Prostate gland (tissue), 2 donors: ENCODE measurements around the gene RBM15B.

Experiments used
- CTCF ChIP-seq, 4 experiments: fragments of 200-600 bp in 2 of 4; fragments of 450-650 bp in 2 of 4; sonication (generic) in 2 of 4; IDR thresholded peaks; 1 replicate in 3 of 4; 2 replicates in 1 of 4; pipeline ENCODE4 v1.5.1; 2016 to 2019; ENCODE audit warnings: antibody characterized with exemption in 4 of 4, mild to moderate bottlenecking in 2 of 4, moderate library complexity in 2 of 4
- POLR2A ChIP-seq: fragments of 450-650 bp; IDR thresholded peaks from one replicate; pipeline ENCODE4 v1.6.1; 2016; ENCODE audit warnings: antibody characterized with exemption, mild to moderate bottlenecking
- POLR2AphosphoS5 ChIP-seq: sonication (generic); formaldehyde crosslinking; IDR thresholded peaks from one replicate; pipeline ENCODE4 v1.6.1; 2017; ENCODE audit warnings: antibody characterized with exemption

DNA sequence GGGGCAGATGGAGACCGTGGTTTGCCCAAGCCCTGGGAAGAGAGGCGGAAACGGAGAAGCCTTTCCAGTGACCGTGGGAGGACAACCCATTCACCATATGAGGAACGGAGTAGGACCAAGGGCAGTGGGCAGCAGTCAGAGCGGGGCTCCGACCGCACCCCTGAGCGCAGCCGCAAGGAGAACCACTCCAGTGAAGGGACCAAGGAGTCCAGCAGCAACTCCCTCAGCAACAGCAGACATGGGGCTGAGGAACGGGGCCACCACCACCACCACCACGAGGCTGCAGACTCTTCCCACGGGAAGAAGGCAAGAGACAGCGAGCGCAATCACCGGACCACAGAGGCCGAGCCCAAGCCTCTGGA lies 2.0 kb downstream of the RBM15B start:
- TF ChIP-seq CTCF (IDR thresholded peaks at IDR 0.05) (no peak), POLR2AphosphoS5 (no peak), POLR2A (no peak)
